ENCODE data around the gene FKBP4. TPM values are rescaled to one million over a fixed set of nuclear protein-coding genes. Genes with fewer than 3 reads are reported as not detected.

Gene FKBP4
- total RNA-seq, 1 donor from 2014 or later, result 63.9 TPM

DNA sequence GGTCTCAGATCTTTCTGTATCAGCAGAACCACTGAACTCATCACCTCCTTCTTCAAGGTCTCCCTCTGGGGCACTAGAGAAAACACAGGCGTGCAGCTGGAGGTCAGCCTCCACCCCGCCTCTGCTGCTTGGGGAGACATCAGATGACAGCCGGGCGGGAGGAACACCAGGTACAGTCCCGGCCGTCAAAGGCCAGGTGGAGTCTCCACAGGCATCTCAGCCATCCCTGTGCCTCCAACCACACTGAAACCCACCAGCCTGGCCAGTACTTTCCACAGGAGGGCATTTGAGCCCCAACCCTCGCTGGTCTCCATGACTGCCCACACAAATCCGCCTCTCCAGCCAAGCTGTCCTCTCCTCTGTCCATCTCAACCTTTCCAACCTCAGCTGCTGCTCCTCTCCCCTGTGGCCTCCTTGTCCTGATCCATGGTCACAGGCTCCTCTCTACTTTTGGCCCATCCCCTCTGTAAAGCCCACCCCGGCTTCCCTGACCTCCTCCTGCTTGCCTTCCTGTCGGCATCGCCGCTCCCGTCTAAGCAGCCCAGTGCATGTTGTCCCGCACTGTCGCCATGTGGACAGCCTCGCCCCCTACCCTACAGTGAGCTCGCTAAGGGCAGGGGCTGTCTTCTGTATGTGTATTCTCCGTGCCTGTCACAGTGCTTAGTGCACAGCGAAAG lies 21.4 kb upstream of the FKBP4 start:
- intact Hi-C loops (cut with DNase I), result no loop called here

DNA sequence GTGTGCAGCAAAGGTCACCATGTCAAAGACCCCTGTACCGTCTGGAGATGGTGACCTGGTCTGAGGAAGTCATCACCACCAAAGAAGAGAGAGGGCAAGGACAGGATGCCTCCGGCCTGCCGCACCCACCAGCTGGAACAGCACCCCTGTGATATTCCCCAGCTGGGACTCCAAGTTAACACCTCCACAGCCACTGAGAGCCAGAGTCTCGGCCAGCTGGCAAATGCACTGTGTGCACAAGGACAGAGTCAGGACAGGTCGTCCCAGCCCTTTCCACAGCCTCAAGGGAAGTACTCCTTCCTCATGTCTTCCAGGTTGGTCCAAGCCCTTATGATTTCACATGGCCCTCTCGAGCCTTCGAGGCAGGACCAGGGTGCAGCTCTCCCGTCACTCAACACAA lies 19.3 kb upstream of the FKBP4 start:
- intact Hi-C loops (cut with DNase I), result no loop called here
- no peak for ATAC-seq
- no peak for DNase-seq (ENCODE audit: low spot score)

More for the DNA sequence above, 21.4 kb upstream of the FKBP4 start:
- no peak for DNase-seq (ENCODE audit: low spot score)
- ATAC-seq, result no peak

DNA sequence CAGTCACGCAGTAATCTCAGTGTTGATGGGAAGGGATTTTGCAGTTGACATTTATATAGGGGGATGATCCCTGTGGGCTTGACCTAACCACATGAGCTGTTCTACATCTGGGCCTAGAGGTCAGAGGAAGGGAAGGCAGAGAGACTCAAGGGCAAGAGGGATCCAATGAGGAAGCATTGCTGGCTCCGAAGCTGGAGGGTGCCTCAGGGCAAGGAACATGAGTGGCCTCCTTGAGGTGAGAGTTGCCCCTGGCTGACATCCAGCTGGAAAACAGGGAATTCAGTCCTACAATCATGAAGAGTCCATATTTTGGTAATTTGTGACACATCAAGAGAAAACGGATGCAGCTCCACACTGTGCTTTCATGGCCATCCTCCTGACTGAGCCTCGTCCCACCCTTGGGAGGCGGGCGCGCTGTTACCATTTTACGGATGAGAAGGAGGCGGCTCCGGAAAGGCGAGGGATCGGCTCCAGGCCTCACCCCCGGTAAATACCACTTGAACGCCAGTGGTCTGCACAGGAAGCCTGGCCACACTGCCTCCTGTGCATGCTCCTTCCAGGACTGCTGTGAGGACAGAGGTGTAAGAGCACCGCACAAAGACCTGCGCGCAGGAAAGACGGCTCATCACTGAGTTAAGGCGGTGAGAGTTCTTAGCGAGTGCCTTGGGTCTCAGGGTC lies 18.5 kb upstream of the FKBP4 start:
- DNase-seq (ENCODE audit: low spot score) (no peak), ATAC-seq (no peak)
- intact Hi-C loops (cut with DNase I), result no loop called here

DNA sequence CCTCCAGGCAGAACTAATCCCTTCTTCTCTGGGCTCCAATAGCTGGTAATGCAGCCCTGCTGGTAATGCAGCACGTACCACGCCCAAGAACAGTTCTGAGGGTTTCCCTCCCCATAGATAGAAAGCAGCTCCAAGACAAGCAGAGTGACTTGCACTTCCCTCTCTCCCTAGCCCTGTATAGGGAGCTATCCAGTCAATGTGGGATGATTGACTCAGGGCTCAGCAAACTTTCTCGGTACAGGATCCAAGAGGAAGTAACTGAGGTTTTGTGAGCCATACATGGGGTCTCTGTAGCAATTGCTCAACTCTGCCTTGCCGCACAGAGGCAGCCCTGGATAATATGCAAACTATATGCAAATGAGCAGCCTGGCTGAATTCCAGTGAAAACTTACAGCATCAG lies 15.5 kb upstream of the FKBP4 start:
- DNase-seq (ENCODE audit: low spot score) (no peak), ATAC-seq (no peak)
- intact Hi-C loops (cut with DNase I), result no loop called here

DNA sequence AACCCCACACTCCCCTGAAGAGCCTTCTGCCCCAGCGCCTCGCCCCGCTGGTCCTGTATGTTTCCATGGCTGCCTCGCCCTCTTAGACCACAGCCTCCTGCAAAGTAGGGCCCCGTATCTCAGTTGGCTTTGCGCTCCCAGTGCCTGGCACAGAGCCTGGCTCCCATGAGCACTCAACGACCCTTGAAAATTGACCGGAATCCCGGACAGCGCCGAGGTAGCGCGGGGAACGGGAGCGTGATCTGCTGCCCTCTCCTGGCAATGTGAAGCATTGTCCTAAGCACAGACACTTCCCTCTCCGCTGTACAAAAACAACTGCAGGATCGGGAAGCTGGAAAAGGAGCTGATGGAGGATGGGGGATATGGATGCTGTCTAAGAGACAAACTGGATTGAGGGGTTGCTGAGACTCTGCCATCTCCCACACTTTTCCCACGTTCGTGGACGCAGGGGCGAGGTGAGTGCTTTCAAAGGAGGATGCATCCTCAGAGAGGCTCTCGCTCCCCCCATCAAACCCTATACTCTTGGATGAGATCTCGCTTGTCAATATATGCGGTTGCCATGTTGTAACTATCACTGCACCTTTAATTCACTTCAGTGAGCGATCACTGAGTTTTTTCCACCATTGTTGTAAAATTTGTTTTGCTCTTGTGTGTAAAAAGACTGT lies 10.7 kb upstream of the FKBP4 start:
- intact Hi-C loops (cut with DNase I), result no loop called here
- DNase-seq (ENCODE audit: low spot score), result peak; percentile 80
- peak; percentile 96 for ATAC-seq

DNA sequence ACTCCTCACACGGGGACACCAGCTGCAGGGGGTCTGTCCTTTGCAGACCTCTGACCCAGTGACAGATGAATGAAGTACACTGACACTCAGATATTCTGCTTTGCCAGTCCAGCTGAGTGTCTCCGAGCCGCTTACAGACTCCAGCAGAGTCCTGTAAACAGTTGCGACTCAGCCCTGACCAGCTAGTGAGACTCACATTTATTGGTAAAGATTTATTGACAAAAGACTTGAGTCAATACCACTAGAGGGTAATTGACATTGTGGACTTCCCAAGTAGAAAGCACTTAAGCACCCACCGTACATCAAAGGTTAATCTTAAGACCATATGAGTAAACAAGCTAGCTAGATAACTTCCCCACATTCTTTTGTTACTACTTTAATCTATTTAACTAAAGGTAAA lies 9.8 kb upstream of the FKBP4 start:
- ATAC-seq (no peak), DNase-seq (ENCODE audit: low spot score) (no peak)
- intact Hi-C loops (cut with DNase I), result no loop called here

DNA sequence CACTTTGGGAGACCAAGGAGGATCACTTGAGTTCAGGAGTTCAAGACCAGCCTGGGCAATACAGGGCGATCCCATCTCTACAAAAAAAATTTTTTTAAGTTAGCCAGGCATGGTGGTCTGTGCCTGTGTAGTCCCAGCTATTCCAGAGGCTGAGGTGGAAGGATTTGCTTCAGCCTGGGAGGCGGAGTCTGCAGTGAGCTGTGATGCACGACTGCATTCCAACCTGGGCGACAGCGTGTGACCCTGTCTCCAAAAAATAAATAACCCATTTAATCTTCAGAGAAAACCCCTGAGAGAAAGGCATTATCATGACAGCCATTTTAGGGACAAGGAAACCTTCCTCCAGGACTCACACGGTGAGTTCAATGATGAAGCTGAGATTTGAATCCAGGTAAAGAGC lies 3.7 kb upstream of the FKBP4 start:
- intact Hi-C loops (cut with DNase I), result no loop called here
- no peak for DNase-seq (ENCODE audit: low spot score)
- ATAC-seq, result no peak

DNA sequence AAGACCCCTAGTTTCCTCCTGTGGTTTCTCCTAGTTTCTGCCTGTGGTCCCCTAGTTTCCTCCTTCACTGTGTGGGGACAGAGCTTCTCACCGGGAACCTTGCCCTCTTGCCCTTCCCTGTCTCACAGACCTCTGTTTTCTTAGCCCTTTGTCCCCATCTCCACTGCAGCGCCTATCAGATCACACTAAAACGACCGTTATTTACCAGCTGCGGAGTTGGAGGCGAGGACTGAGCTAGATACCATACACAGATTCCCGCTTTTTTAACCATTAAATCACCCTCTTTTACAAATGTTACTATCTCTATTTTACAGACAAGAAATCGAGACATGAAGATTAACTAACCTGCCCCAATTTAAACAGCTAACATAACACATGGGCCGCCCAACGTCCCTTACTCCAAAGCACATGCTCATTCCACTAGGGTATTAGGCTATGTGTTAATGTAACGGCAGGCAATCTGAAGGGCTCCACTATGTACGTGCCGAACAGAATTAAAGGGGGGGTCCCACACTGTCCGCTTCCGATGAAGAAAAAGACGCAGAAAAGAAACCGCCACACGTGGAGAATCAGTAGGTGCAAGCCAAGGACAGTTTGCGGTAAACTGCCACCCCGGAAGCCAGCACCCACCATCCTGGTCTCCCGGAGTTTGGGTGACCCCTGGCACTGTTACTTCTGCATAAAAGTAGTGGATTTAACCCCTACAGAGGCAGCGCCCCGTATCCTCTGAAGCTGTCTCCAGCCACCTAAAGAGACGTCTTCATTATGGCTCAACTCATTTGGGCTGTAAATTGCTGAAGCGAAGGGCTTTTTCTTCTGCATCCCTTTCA lies 1.9 kb upstream of the FKBP4 start:
- no peak for DNase-seq (ENCODE audit: low spot score)
- intact Hi-C loops (cut with DNase I), result no loop called here
- no peak for ATAC-seq

DNA sequence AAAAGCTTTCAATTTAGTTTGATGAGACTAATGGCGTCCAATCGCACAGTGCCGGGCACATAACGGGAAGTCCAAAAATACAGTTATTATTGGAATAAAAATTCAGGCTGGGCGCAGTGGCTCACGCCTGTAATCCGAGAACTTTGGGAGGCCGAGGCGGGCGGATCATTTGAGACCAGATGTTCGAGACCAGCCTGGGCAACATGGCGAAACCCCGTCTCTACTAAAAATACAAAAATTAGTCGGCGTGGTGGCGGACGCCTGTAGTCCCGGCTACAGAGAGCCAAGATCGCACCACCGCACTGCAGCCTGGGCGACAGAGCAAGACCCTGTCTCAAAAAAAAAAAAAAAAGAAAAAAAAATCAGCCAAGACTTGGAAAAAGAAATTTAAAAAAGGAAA lies 1.2 kb upstream of the FKBP4 start:
- ATAC-seq, result no peak
- intact Hi-C loops (cut with DNase I), result no loop called here
- DNase-seq (ENCODE audit: low spot score), result no peak

DNA sequence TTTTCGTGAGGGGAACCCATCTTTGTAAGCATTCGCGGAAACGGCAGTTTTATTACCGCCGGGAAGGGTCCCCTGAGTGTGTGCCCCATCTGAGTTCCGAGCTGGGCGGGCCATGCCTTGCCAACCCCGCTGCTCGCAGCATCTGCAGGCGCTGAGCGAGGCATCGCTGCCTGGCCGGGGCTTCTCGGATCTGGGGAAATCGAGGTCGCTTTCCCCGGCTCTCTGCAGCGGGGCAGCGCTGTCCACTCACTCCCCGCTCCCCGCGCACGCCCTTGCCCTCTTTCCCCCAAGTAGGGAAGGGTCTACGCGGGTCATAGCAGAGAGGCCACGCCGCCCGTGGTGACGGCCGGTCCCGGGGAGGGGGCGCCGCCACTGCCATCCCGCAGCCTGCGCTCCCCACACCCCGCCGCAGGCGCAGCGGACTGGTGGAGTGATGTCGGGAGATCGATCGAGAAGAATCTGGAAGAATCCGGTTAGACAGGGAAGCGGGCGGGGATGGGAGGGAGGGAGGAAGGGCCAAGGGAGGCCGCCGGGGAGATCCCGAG lies 507 bp upstream of the FKBP4 start:
- no peak for DNase-seq (ENCODE audit: low spot score)
- intact Hi-C loops (cut with DNase I), result no loop called here
- ATAC-seq, result peak; percentile 81

DNA sequence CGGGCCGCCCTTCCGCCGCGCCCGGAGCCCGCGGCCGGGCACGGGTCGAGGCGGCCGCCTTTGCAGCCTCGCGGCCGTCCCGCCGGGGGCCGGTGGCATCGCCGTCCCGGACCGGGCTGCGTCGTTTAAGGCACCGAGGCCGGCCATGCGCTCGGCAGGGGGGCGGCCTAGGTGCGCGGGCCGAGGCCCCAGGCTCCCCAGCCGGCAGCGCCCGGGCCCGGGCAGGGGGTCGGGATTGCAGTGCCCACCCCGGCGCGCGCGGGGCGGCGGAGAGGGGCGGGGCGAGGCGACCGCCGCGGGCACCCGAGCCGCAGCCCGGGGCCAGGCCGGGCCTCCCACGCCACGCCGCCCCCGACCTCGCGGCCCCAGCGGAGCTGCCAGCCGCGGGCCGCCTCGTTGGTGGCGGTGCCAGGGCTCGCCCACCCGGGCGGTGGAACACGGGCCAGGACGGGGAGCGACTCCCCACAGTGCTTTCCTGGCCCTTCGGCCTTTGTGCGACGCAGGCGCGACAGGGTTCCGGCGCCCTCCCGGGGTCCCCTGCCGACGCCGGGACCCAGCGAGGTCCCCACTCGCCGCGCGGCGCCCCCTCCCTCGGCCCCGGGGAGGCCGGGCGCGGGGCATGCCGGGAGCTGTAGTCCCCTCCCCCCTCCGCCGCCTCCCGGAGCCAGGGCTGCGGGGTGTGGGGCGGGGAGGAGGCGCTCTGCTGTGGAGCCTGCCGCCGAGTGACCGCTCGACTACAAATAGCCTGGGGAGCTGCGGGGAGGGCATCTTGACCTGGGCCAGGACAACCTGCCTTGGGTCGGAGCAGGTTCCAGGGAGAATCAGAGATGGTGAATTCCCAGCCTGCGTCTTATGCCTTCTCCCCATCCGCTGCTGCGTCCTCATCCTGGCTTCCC lies 769 bp downstream of the FKBP4 start:
- peak; percentile 86 for ATAC-seq
- peak; percentile 87 for DNase-seq (ENCODE audit: low spot score)
- intact Hi-C loops (cut with DNase I), result no loop called here

DNA sequence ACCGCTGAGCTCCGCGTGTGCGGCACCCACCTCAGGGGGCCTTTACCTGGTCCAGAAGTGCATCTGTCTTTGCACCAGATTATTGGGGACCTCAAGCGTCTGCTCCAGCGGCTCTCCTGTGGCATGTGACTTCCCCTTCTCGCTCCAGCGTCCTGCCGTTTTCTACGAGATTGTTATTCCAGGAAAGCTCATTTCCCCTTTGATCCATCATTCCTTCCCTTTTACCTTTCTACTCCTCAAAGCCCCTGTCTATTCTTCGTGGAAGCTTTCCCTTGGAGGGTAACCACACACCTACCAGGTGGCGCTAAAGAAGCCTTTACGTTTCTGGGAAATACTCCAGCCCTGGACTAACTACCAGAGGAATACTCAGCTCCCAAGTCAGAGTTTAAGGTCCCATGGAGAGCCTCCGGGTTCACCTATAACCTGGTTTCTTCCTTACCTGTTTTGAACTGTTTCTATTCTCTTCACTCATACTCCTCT lies 1.5 kb downstream of the FKBP4 start:
- intact Hi-C loops (cut with DNase I), result no loop called here
- no peak for ATAC-seq
- no peak for DNase-seq (ENCODE audit: low spot score)

DNA sequence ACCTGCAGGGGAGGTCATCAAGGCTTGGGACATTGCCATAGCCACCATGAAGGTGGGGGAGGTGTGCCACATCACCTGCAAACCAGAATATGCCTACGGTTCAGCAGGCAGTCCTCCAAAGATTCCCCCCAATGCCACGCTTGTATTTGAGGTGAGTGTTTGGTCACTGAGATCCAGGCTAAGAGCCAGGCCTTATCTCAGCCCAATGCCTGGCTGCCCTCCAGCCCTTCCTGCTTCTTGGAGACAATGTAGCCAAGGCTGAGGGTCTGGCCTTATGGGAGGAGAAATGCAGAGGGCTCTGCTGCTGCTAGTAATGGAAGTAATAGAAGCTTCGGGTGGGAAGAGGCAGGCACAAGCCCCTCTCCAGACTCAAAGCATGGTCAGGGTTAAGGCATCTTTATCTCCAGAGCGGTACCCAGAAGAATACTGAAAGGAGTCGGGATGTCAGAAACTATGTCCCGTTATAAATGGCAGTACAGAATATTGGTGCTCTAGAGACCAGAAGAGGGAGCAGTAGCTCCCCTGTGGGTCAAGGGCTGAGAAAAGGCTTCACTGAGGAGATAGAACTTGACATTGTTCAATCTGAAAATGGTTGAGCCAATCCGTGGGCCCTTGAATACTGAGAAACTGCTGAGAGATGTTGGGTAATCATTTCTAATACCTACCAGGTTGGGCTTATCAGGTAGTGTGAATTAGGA lies 3.1 kb downstream of the FKBP4 start:
- intact Hi-C loops (cut with DNase I), result no loop called here
- ATAC-seq (no peak), DNase-seq (ENCODE audit: low spot score) (no peak)

DNA sequence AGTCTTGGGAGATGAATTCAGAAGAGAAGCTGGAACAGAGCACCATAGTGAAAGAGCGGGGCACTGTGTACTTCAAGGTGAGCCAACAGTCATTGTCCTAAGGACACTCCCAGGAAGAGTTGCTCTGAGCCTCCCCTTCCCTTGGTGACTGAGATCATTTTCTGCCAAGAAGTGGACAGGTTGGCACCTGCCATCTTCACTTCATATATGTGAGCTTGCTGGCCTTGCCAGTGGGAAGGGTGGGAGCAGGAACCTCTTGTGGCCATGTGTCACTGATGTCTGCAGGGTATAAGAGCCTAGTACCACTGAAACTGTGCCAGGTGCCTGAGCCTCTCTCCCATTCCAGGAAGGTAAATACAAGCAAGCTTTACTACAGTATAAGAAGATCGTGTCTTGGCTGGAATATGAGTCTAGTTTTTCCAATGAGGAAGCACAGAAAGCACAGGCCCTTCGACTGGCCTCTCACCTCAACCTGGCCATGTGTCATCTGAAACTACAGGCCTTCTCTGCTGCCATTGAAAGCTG lies 5.3 kb downstream of the FKBP4 start:
- intact Hi-C loops (cut with DNase I), result no loop called here
- no peak for ATAC-seq
- no peak for DNase-seq (ENCODE audit: low spot score)

DNA sequence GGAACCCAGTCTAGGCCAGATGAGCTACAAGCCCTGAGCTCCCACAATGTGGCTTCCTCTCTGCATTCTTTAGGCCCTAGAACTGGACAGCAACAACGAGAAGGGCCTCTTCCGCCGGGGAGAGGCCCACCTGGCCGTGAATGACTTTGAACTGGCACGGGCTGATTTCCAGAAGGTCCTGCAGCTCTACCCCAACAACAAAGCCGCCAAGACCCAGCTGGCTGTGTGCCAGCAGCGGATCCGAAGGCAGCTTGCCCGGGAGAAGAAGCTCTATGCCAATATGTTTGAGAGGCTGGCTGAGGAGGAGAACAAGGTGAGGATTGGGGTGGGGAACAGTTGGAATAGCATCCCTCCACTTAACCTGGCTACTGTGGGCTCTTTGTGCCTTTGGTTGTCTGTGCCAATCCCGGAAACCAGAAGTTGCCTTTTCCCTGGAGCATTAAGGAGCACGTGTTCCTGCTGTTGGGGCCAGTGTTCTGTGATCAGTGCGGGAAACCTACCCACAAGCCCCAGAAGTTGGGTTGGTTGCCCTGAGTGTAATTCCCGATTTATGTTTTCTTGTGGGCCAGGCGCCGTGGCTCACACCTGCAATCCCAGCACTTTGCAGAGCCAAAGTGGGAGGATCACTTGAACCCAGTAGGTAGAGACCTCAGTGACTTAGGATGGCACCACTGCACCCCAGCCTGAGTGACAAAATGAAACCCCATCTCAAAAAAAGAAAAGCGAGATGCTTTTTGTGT lies 6.4 kb downstream of the FKBP4 start:
- intact Hi-C loops (cut with DNase I), result no loop called here
- ATAC-seq (no peak), DNase-seq (ENCODE audit: low spot score) (no peak)

DNA sequence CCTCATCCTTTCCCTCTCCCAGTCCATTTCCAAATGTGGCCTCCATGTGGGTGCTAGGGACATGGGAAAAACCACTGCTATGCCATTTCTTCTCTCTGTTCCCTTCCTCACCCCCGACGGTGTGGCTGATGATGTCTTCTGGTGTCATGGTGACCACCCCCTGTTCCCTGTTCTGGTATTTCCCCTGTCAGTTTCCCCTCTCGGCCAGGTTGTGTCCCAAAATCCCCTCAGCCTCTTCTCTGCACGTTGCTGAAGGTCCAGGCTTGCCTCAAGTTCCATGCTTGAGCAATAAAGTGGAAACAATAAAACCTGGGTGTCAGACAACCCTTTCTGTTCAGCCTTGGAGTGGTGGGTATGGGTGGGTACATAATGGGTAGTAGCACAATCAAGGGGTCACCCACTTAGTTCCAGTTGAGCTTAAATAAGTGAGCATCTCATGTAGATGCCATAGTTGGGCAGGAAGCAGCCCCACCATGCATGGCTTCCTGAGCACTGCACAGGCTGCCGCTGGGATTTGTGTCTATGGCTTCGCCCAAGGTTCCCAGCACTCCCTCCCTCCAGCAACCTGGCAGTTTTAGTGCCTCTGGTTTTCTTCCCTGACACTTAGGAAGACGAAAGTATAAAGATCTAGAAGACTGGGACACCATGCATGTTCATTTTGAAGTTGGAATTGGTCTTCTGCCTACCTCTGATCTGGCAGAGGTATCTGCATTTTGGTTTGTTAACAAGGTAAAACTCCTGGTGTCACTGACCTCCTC lies 9.0 kb downstream of the FKBP4 start:
- intact Hi-C loops (cut with DNase I), result no loop called here
- DNase-seq (ENCODE audit: low spot score) (no peak), ATAC-seq (no peak)

All from sciatic nerve (tissue), 2 donors.